ENCODE measurements around the gene SLC44A3.

The SLC44A3 gene

GRCh38 chr1:94926915-94927404 is 106.8 kb downstream of the SLC44A3 start, which contains the start of gene CNN3:
CNN3 (minus strand) TSS chr1:94927110; CDS start chr1:94926894, 216 bp downstream.
- Histone ChIP-seq H3F3A (ENCODE audit: low read depth) (no peaks in the 10 kb centered on the region), H3K9me2 (replicated peaks; ENCODE audit: low read depth, low read length) (no peaks in the 10 kb centered on the region), H3K9me3 (ENCODE audit: insufficient read depth, low read depth, low read length) (no peaks in the 10 kb centered on the region), H3K27me3 (ENCODE audit: insufficient read depth, low read length, poor library complexity, severe bottlenecking) (no peaks in the 10 kb centered on the region), H3K4me2 (ENCODE audit: low read depth, low read length, poor library complexity, severe bottlenecking) (peak within 1 kb of the TSS; percentile 85), H3K9ac (ENCODE audit: low read depth, low read length, poor library complexity, severe bottlenecking) (peak within 1 kb of the TSS; percentile 83), H2AFZ (ENCODE audit: low read length) (peak within 1 kb of the TSS; percentile 92), H3K4me3 (ENCODE audit: low read length, poor library complexity, severe bottlenecking) (peak within 1 kb of the TSS; percentile 86), H4K20me1 (ENCODE audit: insufficient read depth, low read length, poor library complexity, severe bottlenecking) (peaks cover 19% of the 10 kb centered on the region), H3K4me1 (ENCODE audit: insufficient read depth, low read length, poor library complexity, severe bottlenecking) (peaks cover 43% of the 10 kb centered on the region), H3K36me3 (ENCODE audit: insufficient read depth, low read length) (no peaks in the 10 kb centered on the region), H3K79me2 (ENCODE audit: insufficient read depth, low read length) (peaks cover 42% of the 10 kb centered on the region)
- TF ChIP-seq EZH2phosphoT487 (IDR thresholded peaks at IDR 0.05; ENCODE audit: borderline replicate concordance) = no peak
- TF ChIP-seq CTCF (conservative IDR thresholded peaks at IDR 0.05; ENCODE audit: low read length) = no peak

- Histone ChIP-seq H3K9ac (ENCODE audit: low read depth, low read length, poor library complexity, severe bottlenecking) (peak overlapping the region; percentile 69), H3K79me2 (ENCODE audit: insufficient read depth, low read length) (peaks cover 36% of the 10 kb centered on the region), H3K4me3 (ENCODE audit: low read length, poor library complexity, severe bottlenecking) (peak overlapping the region; percentile 86), H2AFZ (ENCODE audit: low read length) (peak overlapping the region; percentile 65; the same call in 1 of the 2 replicates), H4K20me1 (ENCODE audit: insufficient read depth, low read length, poor library complexity, severe bottlenecking) (peaks cover 16% of the 10 kb centered on the region), H3F3A (ENCODE audit: low read depth) (no peaks in the 10 kb centered on the region), H3K27me3 (ENCODE audit: insufficient read depth, low read length, poor library complexity, severe bottlenecking) (no peaks in the 10 kb centered on the region), H3K4me2 (ENCODE audit: low read depth, low read length, poor library complexity, severe bottlenecking) (peak overlapping the region; percentile 74), H3K9me3 (ENCODE audit: insufficient read depth, low read depth, low read length) (no peaks in the 10 kb centered on the region), H3K9me2 (replicated peaks; ENCODE audit: low read depth, low read length) (no peaks in the 10 kb centered on the region), H3K4me1 (ENCODE audit: insufficient read depth, low read length, poor library complexity, severe bottlenecking) (peaks cover 39% of the 10 kb centered on the region), H3K36me3 (ENCODE audit: insufficient read depth, low read length) (no peaks in the 10 kb centered on the region)
- TF ChIP-seq EZH2phosphoT487 (IDR thresholded peaks at IDR 0.05; ENCODE audit: borderline replicate concordance) (no peak), CTCF (conservative IDR thresholded peaks at IDR 0.05; ENCODE audit: low read length) (no peak)
Observed at GRCh38 chr1:94927405-94928175, 107.4 kb downstream of the SLC44A3 start.

- Histone ChIP-seq H3K79me2 (ENCODE audit: insufficient read depth, low read length) (peaks cover 27% of the 10 kb centered on the region), H3K9me2 (replicated peaks; ENCODE audit: low read depth, low read length) (no peaks in the 10 kb centered on the region), H3K4me1 (ENCODE audit: insufficient read depth, low read length, poor library complexity, severe bottlenecking) (peaks cover 31% of the 10 kb centered on the region), H3K9ac (ENCODE audit: low read depth, low read length, poor library complexity, severe bottlenecking) (no peak overlapping the region), H3K36me3 (ENCODE audit: insufficient read depth, low read length) (no peaks in the 10 kb centered on the region), H3K4me3 (ENCODE audit: low read length, poor library complexity, severe bottlenecking) (peak overlapping the region; percentile 86), H3K4me2 (ENCODE audit: low read depth, low read length, poor library complexity, severe bottlenecking) (peak overlapping the region; percentile 74), H3K27me3 (ENCODE audit: insufficient read depth, low read length, poor library complexity, severe bottlenecking) (no peaks in the 10 kb centered on the region), H4K20me1 (ENCODE audit: insufficient read depth, low read length, poor library complexity, severe bottlenecking) (peaks cover 13% of the 10 kb centered on the region), H3F3A (ENCODE audit: low read depth) (no peaks in the 10 kb centered on the region), H2AFZ (ENCODE audit: low read length) (no peak overlapping the region), H3K9me3 (ENCODE audit: insufficient read depth, low read depth, low read length) (no peaks in the 10 kb centered on the region)
- TF ChIP-seq CTCF (conservative IDR thresholded peaks at IDR 0.05; ENCODE audit: low read length) = no peak
- TF ChIP-seq EZH2phosphoT487 (IDR thresholded peaks at IDR 0.05; ENCODE audit: borderline replicate concordance) = no peak
Observed at GRCh38 chr1:94928293-94928939, 108.3 kb downstream of the SLC44A3 start.

All from Loucy (cell line).